Measurements from ENCODE around the gene OCEL1.

OCEL1 gene

GRCh38 chr19:17235300-17235970 lies 9.4 kb downstream of the OCEL1 start:
- Mint-ChIP-seq H3K4me3 (peak overlapping the region; percentile 54), H3K36me3 (ENCODE audit: low read depth) (peaks cover 44% of the 10 kb centered on the region), H3K4me1 (peaks cover 47% of the 10 kb centered on the region), H3K27ac (no peak overlapping the region), H3K9me3 (no peaks in the 10 kb centered on the region), H3K27me3 (ENCODE audit: low read depth, poor library complexity) (peaks cover 4% of the 10 kb centered on the region)
- peak; percentile 75 for DNase-seq
- no peak for TF ChIP-seq CTCF (IDR thresholded peaks at IDR 0.05)

- Mint-ChIP-seq H3K27ac (peak overlapping the region; percentile 79), H3K9me3 (no peaks in the 10 kb centered on the region), H3K36me3 (ENCODE audit: low read depth) (peaks cover 42% of the 10 kb centered on the region), H3K4me3 (peak overlapping the region; percentile 52), H3K4me1 (peaks cover 55% of the 10 kb centered on the region), H3K27me3 (ENCODE audit: low read depth, poor library complexity) (peaks cover 4% of the 10 kb centered on the region)
- no peak for DNase-seq
- no peak for TF ChIP-seq CTCF (IDR thresholded peaks at IDR 0.05)
These were observed 10.1 kb downstream of the OCEL1 start for GRCh38 chr19:17235971-17236777.

GRCh38 chr19:17236811-17237543 lies 11.0 kb downstream of the OCEL1 start:
- no peak for DNase-seq
- Mint-ChIP-seq H3K36me3 (ENCODE audit: low read depth) (peaks cover 40% of the 10 kb centered on the region), H3K27me3 (ENCODE audit: low read depth, poor library complexity) (peaks cover 4% of the 10 kb centered on the region), H3K4me3 (peak overlapping the region; percentile 13), H3K4me1 (peaks cover 63% of the 10 kb centered on the region), H3K9me3 (no peaks in the 10 kb centered on the region), H3K27ac (peak overlapping the region; percentile 79)
- no peak for TF ChIP-seq CTCF (IDR thresholded peaks at IDR 0.05)

- no peak for TF ChIP-seq CTCF (IDR thresholded peaks at IDR 0.05)
- Mint-ChIP-seq H3K27me3 (ENCODE audit: low read depth, poor library complexity) (peaks cover 4% of the 10 kb centered on the region), H3K36me3 (ENCODE audit: low read depth) (peaks cover 35% of the 10 kb centered on the region), H3K27ac (peak overlapping the region; percentile 51), H3K9me3 (no peaks in the 10 kb centered on the region), H3K4me1 (peaks cover 73% of the 10 kb centered on the region), H3K4me3 (peak overlapping the region; percentile 28)
- DNase-seq, result no peak
These were observed 12.0 kb downstream of the OCEL1 start for GRCh38 chr19:17237747-17238706.

- DNase-seq, result no peak
- no peak for TF ChIP-seq CTCF (IDR thresholded peaks at IDR 0.05)
- H3K36me3 Mint-ChIP-seq (ENCODE audit: low read depth), result peaks cover 19% of the 10 kb centered on the region
- H3K27me3 Mint-ChIP-seq (ENCODE audit: low read depth, poor library complexity), result no peaks in the 10 kb centered on the region
- peaks cover 68% of the 10 kb centered on the region for H3K4me1 Mint-ChIP-seq
- peak overlapping the region; percentile 95 for H3K27ac Mint-ChIP-seq
- H3K9me3 Mint-ChIP-seq, result no peaks in the 10 kb centered on the region
- peak overlapping the region; percentile 75 for H3K4me3 Mint-ChIP-seq
These were observed 14.2 kb downstream of the OCEL1 start for GRCh38 chr19:17240062-17240752.
